HG02970 (cell line): ENCODE results near the gene SLC28A1.
A peak's percentile ranks its signal among the peaks of the same experiment; 100 is the strongest.

Experiments
- ATAC-seq: cut with Tn5 transposase; IDR thresholded peaks from one replicate; pipeline ENCODE4 v1.9.1; 2021; ENCODE audit warnings: mild to moderate bottlenecking, moderate library complexity, moderate number of reproducible peaks; ENCODE audit not compliant: unreplicated experiment, low FRiP score

SLC28A1 gene

DNA sequence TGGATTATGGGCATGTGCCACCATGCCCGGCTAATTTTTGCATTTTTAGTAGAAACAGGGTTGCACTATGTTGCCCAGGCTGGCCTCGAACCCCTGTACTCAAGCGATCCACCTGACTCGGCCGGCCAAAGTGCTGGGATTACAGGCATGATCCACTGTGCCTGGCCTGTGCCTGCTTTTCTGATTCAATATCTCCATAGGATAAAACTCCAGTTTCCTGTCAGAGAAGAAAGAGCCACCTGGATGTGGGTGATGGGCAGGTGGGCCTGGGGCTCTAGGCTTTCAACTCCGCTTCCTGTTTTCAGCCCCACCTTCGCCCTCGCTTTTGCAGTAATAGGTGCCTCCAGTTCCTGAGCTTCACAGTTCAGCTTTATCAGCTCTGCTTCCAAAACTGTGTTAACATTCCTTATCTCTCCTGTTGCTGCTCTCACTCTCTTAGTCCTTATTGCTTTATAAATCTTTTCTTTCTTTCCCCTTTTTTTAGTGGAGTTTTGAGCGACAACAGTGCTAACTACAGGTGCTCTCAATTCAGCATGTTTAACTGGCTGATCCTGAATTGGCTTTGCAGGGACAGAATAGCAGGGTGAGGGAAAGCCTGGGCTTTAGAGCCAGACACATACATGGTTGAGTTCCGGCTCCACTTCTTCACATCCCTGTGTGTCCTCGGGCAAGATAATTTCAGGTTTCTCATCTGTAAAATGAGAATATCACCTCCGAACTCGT, 76.1 kb downstream of the SLC28A1 start:
- no peak for ATAC-seq

DNA sequence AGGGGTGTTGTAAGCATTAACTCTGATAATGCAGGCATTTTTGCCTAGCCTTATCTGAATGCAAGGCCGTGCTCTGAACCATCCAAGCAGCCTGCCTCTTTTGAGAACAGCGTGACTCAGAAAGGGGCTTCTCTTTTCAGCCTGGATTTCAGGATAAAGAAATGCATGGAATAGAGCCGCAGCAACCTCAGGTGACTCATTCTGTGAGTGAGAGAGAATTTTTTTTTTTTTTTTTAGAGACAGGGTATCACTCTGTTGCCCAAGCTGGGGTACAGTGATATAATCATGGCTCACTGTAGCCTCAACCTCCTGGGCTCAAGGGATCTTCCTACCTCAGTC, 76.6 kb downstream of the SLC28A1 start:
- ATAC-seq: no peak

DNA sequence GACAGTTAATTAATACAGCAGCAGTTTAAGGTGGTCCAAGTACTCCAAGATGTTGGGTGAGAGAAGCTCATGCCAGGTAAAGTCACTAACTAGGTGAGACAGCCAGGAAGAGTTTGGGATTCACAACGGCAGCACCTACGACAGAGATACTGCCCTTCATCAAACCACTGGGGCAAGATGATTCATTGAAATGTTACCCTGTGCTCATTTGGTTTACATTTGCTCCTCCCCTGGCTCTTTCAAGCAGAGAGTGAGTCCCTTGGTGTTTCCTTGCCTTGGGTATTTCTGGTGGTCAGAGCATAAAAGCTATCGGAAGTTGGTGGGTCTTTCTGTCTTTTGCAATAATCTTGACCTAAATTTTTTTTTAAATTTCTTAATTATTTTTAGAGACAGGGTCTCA, 77.2 kb downstream of the SLC28A1 start:
- ATAC-seq: no peak

DNA sequence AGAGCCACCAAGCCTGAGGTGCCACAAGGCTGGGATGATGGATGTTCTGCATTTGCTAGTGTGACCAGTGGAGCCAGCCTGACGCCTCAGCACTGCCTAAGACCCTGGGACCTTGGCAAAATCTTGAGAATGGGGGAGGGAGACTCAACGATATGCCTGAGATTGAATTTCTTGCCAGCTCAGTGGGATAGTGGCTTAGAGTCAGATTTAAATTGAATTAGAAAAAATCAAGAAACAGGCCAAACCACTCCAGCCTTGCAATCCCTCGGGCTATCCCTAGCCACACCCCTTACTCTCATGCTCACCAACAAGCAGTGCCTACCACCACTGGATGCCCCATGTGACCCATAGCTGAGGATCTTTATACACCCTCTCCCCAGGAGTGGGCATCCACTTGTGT, 78.5 kb downstream of the SLC28A1 start:
- no peak for ATAC-seq

DNA sequence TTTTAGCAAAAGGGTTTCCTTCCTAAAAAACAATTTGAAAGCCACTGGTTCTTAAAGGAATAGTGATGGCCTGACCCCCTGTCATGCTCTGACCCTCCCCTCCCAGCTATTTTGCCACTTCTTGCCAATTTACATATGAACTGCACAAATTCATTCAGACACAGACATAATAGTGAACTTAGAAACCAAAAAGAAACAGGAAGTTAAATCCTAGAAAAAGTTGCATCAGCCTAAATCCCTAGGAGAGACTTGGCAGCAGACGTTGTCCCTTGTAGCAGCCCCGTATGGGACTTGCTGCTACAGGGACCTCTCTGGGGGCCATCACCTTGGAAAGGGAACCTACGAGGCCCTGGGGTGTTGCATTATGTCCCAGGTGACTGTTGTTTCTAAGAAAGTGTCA, 82.9 kb downstream of the SLC28A1 start:
- no peak for ATAC-seq

DNA sequence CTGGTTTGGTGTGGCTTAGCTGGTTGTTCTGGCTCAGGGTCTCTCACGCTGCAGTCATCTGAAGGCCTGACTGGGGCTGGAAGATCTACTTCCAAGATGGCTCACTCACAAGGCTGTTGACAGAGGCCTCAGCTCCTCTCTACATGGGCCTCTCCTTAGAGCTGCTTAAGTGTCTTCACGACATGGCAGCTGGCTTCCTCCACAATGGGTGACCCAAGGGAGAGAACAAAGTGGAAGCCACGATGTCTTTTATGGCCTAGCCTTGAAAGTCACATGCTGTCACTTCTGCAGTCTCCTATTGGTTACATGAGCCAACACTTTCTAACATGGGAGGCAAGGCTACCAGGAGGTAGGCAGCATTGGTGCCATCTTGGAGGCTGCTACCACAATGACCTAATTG, 83.8 kb downstream of the SLC28A1 start:
- no peak for ATAC-seq

DNA sequence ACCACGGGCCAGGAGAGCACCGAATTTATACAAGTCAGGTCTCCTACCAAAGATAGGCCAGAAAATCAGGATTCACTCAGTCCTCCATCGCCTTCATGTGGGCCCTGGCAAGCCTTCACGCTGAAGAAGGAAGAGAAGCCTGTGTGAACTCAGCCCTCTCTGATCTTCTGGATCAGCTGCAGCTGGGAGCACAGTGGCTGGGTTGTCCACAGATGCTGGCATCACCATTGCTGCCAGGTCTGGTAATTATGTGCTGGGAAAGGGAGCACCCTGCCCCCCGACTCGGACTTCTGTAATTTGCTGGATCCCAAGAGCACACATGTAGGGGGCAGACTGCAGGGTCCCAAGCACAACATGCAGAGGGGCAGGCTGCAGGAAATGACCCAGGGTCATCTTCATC, 84.8 kb downstream of the SLC28A1 start:
- ATAC-seq: no peak

DNA sequence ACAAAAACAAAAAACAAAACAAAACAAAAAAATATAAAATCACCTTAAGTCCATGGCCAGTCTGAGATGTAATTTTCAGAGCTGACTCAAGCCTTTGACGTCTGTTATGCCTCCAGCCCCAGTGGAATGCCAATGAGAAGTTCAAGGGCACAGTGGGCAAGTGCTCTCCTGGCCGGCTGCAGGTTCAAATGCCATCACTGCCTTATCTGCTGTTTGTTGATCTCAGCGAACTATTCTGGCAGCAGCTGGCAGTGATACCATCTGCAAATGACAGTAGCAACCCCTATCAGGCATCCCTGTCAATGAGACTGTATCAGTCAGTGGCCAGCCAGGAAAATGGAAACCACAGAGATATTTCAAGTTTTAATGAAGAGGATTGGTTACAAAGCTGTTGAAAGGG, 86.4 kb downstream of the SLC28A1 start:
- no peak for ATAC-seq

DNA sequence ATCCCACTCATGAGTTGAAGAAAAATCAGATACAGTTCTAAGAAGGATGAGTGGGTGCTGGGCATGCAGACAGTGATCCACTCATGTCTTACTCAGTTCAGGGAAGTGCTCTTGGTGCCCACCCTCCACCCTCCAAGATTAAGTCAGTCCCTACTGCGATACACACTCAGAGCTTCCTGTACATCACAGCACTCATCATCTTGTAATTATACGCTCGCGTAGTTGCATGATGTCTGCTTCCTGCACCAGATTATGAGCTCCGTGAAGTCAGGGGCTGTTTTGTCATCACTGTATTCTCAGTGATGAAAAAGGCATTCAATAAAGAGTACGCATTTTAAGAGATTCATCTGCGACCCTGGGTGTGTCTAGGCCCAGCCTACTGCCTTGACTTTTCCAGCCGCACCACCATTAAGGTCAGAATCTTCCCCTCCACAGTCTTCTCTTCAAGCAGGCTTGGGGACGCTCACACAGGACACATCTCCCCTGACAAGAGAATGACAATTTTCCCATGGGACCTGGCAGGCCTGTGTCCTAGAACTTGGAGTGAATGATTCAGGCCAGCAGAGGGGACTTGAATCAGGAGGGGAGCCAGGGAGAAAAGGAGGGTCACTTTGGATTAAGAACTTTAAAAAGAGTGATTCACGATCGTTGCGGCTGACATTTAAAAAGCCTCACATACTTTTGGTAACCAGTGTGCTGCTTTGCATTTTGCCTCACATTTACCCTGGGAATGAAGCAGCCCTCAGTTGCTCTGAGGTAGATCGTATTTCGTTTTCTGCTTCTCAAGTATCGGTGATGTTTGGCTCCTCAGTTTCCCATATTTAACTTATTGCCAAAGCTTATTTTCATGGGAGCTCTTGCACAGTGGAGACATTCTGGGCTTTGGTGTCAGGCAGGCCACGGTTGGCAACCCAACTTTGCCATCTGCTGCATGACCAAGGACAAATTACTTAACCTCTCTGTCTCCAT, 89.3 kb downstream of the SLC28A1 start:
- ATAC-seq: no peak

DNA sequence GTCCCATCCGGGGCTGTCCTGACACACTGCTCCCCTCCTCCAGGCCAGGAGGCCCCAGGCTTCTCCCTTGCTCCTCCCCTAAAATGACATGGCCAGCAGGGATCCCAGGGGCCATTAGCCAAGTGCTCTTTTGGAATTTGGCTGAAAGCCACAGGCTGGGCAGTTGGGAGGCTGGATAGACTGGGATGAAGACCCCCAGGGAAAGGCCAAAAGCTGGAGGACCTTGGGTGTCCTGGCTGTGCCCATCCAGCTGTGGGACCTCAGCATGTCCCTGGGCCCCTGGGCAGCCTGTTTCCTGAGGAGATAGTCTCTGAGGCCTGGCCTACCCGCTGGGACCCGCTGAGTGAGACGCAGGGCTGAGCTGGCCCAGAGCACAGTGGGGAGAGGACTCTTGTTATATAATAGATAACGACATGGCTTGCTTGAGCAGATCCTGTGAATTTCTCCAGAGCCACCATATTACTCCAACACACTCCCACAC, 91.4 kb downstream of the SLC28A1 start:
- ATAC-seq: no peak

DNA sequence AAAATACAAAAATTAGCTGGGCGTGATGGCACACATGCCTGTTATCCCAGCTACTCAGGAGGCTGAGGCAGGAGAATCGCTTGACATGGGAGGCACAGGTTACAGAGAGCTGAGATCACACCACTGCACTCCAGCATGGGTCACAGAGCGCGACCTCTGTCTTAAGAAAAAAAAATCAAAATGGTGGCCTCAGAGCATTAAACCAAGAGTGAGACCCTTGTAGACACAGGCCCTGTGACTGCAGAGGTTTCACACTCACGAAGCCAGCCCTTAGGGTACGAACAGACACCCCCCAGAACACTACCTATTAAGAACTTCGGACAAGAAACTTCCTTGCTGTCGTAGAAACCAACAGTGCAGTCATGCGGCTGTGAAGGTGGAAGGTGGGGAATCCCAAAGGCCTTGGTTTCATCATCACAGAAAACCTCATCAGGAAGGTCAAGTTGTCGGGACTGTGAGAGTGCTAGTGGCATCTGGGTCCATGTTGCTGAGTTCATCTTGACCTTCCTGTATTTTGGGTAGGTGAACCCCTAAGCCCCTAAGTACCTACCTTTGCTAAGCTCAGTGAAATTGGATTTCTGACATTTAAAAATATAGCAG, 92.4 kb downstream of the SLC28A1 start:
- ATAC-seq: no peak

DNA sequence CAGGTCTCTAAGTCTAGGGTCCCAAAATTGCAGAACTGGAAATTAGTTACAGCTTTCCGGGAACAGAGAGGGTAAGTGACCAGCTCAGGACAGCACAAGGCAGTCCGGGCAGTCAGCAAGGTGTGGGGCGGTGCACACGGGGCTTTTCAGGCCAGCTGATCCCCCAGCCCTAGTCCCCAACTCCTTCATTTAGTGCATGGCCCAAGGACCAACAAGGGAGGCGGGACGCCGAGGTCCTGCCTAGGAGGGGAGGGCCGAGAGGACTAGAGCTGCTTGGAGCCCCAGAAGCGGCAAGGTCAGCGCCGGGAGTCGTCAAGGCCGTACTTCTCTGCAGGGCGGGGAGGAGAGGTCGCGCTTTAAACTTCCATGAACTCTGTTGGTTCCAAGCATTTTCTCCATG, 95.2 kb downstream of the SLC28A1 start:
- ATAC-seq: no peak

DNA sequence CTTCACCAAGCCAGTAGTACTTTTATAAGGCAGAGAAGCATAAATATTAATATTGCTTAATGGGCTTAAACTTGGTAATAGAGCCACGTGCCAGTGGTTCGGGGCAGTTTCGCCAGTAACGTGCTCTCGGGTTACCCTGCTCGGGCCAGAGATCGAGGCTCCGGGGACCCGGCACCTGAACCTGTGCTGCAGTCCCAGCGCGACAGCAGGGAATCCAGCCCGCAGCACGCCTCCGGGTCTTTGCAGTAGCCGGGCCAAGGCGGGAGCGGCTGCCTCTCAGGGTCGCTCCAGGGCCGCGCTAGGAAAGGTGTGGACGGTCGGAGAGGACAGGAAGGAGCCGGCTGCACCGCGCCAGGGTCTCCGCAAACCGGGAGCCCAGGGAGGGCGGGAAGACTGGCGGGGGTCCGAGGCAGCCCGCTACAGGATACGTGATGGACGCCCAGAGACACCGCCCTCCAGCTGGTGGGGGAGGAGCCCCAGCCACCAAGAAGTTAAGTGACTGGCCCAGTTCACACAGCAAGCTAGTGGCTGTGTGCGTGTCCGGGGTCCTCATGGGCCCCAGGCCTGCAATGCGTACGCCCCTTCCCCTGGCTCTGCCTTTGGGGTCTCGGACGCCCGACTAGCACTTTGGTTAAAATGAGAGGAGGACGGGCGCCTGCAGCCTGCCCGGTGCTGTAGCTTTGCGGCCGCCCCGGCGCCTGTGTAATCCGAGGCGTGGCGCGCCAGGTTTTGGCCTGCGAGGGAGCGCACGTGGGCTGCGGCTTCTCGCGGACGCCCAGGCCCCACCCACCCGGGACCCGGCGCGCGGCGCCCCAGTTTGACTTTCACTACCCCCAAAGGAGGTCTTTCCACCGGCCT, 96.0 kb downstream of the SLC28A1 start:
- ATAC-seq: peak; percentile 45

DNA sequence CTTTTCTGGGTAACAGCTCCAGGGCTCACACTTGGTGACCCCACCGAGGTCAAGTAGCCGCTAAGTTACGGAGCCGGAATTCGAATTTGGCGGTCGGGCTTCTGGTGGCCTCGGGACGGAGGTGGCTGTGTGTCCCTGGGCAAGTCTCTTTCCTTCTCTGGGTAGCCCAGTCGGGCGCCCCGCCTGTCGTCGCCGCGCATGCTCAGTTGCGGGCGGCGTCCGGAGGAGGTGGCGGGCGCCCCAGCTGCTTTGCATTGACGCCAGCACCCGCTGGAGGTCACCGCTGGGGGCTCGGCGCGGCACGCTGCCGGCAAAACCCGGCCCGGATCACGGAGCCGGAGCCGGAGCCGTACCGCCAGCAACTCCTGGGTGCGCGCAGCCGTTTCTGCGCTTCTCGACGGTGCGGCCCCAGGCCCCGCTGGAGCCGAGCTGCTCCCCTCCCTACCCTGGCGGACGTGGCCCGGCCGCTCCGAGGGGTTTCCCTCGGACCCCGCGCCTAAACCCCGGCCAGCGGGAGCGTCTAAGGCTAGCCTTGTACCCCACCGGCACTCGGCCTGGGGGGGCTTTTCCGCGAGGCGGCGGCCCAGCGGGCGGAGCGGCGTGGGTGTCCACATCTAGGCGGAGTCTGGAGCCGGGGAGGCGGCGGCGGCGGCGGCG, 96.7 kb downstream of the SLC28A1 start:
- ATAC-seq: peak; percentile 63

DNA sequence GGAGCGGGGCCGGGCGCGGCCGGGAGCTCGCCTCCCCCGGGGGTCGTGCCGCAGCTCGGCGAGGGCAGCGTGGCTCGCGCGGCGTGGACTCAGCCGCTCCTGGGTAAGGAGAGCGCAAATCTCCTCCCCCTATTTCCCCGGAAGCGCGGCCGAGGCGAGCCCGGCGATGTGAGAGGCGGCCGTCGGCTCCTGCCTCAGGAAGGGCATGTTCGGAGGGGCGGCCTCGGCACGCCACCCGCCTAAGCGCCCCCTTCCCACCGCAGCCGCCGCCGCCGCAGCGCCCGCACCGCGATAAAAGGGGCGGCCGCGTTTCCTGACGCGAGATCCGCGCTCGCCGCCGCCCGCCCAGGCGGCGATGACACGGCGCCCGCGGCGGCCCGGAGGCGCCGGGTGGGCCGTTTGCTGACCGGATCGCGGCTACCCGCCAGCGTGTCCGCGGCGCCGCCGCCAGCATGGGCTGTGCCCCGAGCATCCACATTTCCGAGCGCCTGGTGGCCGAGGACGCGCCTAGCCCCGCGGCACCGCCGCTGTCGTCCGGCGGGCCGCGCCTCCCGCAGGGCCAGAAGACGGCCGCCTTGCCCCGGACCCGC, 97.3 kb downstream of the SLC28A1 start, which contains the start of gene PDE8A:
PDE8A (plus strand) TSS at position 146 of the 590 bp plus-strand sequence; CDS start at position 453, 307 bp downstream.
- peak; percentile 19 for ATAC-seq

DNA sequence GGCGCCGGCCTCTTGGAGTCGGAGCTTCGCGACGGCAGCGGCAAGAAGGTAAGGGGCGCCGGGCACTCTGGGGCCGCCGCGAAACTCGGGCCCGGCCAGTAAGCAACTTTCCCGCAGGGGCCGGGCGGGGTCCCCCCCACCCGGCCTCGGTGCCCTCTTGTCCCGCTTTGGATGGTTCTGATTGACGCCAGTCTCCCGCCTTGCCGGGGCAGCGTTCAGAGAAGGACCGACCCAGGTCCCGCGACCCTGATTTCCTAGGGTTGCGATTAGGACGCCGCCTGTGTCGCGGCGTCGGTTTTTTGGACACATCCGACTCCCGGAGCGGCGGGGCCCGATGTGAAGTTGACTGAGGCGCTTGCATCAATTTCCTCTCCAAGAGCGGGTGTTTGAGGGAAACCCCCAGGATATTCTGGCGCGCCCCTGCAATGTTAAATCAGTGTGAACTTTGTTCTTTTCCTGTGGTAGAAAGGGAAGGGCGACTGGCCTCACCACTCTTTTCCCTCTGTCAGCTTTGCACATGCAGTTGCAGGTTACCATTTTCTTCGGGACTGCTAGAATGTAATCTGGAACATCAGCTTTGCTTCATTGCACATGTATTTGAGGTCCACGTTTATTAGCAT, 97.9 kb downstream of the SLC28A1 start:
- ATAC-seq: peak; percentile 1

DNA sequence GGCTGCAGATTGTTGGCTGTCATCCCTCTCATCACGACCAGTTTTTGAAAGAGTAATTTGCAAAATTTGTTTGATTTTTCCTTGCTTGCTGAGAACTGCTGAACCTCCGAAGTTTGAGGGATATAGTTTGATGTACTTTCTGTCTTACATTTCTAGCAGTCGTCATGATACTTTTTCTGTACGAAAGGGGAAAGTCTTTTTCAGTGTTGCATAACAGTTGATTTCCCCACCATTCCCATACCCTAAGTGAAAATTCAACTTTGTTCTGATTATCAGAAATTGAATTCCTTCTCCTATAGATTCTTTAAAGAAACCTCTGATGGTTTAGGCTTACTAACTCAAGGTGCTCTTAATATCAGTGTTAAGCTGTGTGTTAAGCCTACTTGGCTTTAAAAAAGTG, 98.8 kb downstream of the SLC28A1 start:
- no peak for ATAC-seq

DNA sequence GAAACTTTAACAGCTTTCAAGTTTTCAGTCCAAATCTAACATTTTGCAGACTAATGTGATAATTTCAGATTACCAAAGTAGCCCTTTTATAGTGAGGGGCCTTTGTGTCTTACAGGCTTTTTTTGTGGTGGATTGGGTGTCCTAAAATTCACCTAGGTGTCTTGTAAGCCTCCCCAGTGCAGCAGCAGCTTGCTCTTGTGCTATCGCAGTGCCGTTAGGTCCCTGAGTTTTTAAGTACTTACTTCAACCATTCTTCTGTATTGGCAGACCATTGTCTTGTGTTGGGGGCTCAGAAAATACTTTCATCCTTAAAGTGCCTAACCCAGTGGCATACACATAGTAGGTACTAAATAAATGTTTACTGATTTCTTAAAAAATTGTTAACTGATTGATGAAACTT, 99.2 kb downstream of the SLC28A1 start:
- ATAC-seq: no peak

DNA sequence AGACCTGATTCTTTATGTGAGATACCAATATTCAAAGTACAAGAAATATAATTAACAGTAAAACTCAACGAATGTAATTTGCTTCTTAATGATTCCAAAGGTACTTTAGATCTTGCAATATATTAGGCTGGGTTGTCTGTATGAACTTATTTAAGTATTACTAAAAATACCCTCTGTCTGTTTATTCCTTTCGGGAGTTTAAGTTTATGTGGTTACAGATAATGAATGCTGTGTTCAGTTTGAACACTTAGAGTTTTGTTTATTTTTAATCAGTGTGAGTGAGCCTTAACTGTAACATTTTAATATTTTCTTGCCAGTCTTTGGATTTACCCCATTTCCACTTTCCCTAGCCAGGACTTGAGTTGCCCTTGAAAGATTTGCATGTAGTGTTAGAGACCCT, 100.7 kb downstream of the SLC28A1 start:
- ATAC-seq: no peak
